ENCODE results near the gene OR10AD1.
A peak's percentile ranks its signal among the peaks of the same experiment; 100 is the strongest.
"Not testable (repeated sequence)": the region's sequence is repeated elsewhere in the genome, so short reads cannot be mapped to it uniquely, and the experiment has no call there.

OR10AD1 gene

DNA sequence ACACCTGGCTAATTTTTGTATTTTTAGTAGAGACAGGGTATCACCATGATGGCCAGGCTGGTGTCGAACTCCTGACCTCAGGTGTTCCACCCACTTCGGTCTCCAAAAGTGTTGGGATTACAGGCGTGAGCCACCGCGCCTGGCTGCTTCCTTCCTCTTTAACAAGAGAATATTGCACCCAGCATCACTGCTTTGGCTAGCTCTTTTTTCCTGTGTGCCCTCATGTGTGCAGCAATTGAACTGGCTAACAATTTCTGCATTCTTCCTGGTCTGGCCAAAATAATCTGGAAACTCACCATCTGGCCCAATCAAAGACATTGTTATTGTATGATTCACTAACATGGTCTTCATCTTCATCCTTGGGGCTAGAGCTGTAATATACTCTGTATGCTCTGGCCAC lies 43.0 kb downstream of the OR10AD1 start:
- DNase-seq (ENCODE audit: low spot score): no peak

DNA sequence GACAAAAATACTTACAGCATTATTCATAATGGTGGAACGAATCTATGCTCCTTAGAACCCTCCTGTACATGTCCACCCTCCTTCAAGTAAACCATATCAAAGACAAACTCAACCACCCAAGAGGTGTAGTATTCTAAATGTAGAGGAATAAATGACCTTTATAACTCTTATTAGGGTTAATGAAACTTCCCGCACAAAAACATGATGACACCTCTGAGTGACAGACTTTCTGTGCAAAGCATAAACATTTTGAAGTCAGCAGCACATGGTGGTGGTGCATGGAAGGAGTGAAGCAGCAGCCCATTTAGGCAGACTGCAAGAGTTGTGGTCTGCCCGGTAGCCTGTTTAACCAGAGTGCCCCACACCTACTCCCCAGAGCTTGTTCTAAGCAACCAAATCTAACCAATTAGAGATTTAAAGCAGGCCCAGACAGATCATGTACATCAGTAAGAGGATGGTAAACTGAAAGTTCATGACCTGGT lies 45.2 kb downstream of the OR10AD1 start:
- DNase-seq (ENCODE audit: low spot score): no peak

DNA sequence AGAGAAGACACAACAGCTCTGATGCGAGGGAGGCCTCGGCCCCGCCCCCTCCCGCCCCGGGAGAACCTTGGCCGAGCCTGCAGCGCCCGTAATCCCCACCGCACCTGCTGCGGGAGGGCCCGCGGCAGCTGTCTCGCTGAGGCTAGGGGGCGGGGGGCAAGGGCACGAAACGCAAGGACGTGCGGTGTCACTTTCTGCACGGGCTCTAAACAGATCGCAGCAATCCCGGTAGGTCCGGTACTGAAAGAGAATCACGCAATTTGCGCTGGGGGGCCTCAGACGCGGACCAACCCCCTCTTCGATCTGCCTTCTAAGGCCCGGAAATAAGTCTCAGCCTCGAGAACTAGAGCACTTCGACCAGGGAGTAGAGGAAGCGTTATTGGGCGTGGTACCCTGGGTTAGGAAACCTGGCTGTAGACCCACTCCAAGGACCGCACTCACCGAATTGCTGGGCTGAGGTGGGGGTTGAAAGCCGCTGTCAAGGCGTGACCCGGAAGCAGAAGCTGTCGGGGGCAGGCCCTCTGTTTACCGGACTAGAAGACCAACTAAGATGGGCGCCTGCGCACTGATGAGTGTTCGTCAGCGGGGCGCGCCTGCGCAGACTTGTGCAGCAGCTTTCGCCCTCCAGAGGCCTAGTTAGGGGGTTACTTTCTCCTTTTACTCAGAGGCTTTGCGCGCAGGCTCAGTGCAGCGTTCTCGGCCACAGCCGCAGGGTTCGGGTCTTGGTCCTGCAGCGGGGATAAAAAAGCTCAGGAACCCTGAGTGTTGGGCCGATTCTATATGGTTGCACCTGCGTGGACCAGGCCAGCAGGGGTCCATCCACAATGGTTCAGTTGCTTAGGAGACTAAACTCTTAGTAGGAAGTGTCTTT lies 45.8 kb downstream of the OR10AD1 start, which contains the start of gene ASB8:
ASB8 (minus strand) TSS at position 498 of the 871 bp plus-strand sequence. CDS start 4,019 bp downstream, outside the sequence.
- DNase-seq (ENCODE audit: low spot score): peak; percentile 98

DNA sequence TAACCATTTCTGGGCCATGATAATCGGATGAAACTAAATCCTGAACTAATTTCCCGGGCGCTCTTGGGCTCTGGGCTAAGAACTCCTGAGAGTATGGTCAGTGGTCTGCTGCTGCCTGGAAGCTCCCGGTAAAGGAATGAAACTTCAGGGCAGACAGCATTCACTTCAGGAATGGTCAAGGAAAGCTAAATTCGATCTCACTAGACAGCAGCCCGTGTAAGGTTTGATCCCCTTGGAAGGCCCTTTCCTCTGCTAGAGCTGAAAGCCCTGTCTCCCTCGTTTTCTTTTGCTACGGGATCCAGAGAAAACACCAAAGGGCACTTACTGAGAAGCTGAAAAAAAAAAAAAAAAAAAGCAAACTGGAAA lies 46.5 kb downstream of the OR10AD1 start:
- DNase-seq (ENCODE audit: low spot score): peak; percentile 13

DNA sequence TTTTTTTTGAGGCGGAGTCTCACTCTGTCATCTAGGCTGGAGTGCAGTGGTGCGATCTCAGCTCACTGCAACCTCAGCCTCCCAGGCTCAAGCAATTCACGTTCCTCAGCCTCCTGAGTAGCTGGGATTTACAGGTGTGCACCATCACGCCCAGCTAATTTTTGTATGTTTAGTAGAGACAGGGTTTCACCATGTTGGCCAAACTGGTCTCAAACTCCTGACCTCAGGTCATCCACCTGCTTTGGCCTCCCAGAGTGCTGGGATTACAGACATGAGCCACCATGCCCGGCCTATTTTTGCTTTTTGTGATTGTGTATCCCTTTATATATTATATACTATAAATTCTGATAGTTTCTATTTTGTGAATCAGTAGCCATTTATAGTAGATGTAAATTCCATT lies 47.3 kb downstream of the OR10AD1 start:
- not testable (repeated sequence) for DNase-seq (ENCODE audit: low spot score)

Measured in AG08396 (cell line).